Measurements from ENCODE around the gene CENPN. TPM values are rescaled to one million over a fixed set of nuclear protein-coding genes. Genes with fewer than 3 reads are reported as not detected.

Gene CENPN
- total RNA-seq, 2 experiments from 2014 or later: 51.7 to 54.8 TPM

GRCh38 chr16:80966617-80967016 lies 40.4 kb upstream of the CENPN start:
- no peak for DNase-seq
- CTCF ChIA-PET: no interaction called here

GRCh38 chr16:80968386-80969113 lies 38.5 kb upstream of the CENPN start:
- no peaks in the 10 kb centered on the region for H3K27me3 Mint-ChIP-seq
- H3K4me1 Mint-ChIP-seq (ENCODE audit: low read depth): peaks cover 6% of the 10 kb centered on the region
- no peak overlapping the region for H3K4me3 Mint-ChIP-seq
- intact Hi-C loops (cut with micrococcal nuclease): no loop called here
- H3K9me3 Mint-ChIP-seq: no peaks in the 10 kb centered on the region
- peaks cover 5% of the 10 kb centered on the region for H3K36me3 Mint-ChIP-seq (ENCODE audit: low read depth)
- TF ChIP-seq CTCF (IDR thresholded peaks at IDR 0.05): no peak
- H3K27ac Mint-ChIP-seq: no peak overlapping the region
- ChIA-PET CTCF (no interaction called here), POLR2A (no interaction called here)
- no peak for DNase-seq
- no peak for ATAC-seq

More at GRCh38 chr16:80966617-80967016, 40.4 kb upstream of the CENPN start:
- POLR2A ChIA-PET: no interaction called here
- H3K27me3 Mint-ChIP-seq: no peaks in the 10 kb centered on the region
- TF ChIP-seq CTCF (IDR thresholded peaks at IDR 0.05): no peak
- H3K36me3 Mint-ChIP-seq (ENCODE audit: low read depth): peaks cover 5% of the 10 kb centered on the region
- H3K27ac Mint-ChIP-seq: no peak overlapping the region
- intact Hi-C loops (cut with micrococcal nuclease): no loop called here
- H3K9me3 Mint-ChIP-seq: peaks cover 2% of the 10 kb centered on the region
- no peak overlapping the region for H3K4me3 Mint-ChIP-seq
- H3K4me1 Mint-ChIP-seq (ENCODE audit: low read depth): peaks cover 2% of the 10 kb centered on the region
- no peak for ATAC-seq

- Mint-ChIP-seq H3K4me1 (ENCODE audit: low read depth) (peaks cover 6% of the 10 kb centered on the region), H3K27me3 (no peaks in the 10 kb centered on the region), H3K9me3 (no peaks in the 10 kb centered on the region), H3K36me3 (ENCODE audit: low read depth) (peaks cover 7% of the 10 kb centered on the region), H3K27ac (no peak overlapping the region), H3K4me3 (no peak overlapping the region)
- intact Hi-C loops (cut with micrococcal nuclease): no loop called here
- ATAC-seq (no peak), DNase-seq (no peak)
- POLR2A ChIA-PET: no interaction called here
- no peak for TF ChIP-seq CTCF (IDR thresholded peaks at IDR 0.05)
- CTCF ChIA-PET: no interaction called here
Measured at GRCh38 chr16:80969114-80969484, 37.9 kb upstream of the CENPN start.

- no peak overlapping the region for H3K4me3 Mint-ChIP-seq
- H3K36me3 Mint-ChIP-seq (ENCODE audit: low read depth): peaks cover 22% of the 10 kb centered on the region
- CTCF ChIA-PET: no interaction called here
- TF ChIP-seq CTCF (IDR thresholded peaks at IDR 0.05): no peak
- ATAC-seq: no peak
- DNase-seq: no peak
- H3K9me3 Mint-ChIP-seq: no peaks in the 10 kb centered on the region
- H3K27ac Mint-ChIP-seq: no peak overlapping the region
- H3K4me1 Mint-ChIP-seq (ENCODE audit: low read depth): peaks cover 4% of the 10 kb centered on the region
- intact Hi-C loops (cut with micrococcal nuclease): no loop called here
- POLR2A ChIA-PET: interaction anchor here (0.6 kb wide), 1 partner anchor 170 kb away, joined by 4 read pairs; no protein-coding TSS in a partner anchor
- H3K27me3 Mint-ChIP-seq: no peaks in the 10 kb centered on the region
Measured at GRCh38 chr16:80971819-80972218, 35.2 kb upstream of the CENPN start.

- intact Hi-C loops (cut with micrococcal nuclease): no loop called here
- DNase-seq (no peak), ATAC-seq (no peak)
- no peaks in the 10 kb centered on the region for H3K9me3 Mint-ChIP-seq
- ChIA-PET CTCF (interaction anchor here (0.9 kb wide), 1 partner anchor 48 kb away, joined by 3 read pairs; no protein-coding TSS in a partner anchor), POLR2A (interaction anchor here (1.4 kb wide), 1 partner anchor 33 kb away, joined by 3 read pairs; no protein-coding TSS in a partner anchor)
- H3K4me3 Mint-ChIP-seq: no peak overlapping the region
- TF ChIP-seq CTCF (IDR thresholded peaks at IDR 0.05): no peak
- peaks cover 4% of the 10 kb centered on the region for H3K4me1 Mint-ChIP-seq (ENCODE audit: low read depth)
- H3K27ac Mint-ChIP-seq: no peak overlapping the region
- peaks cover 24% of the 10 kb centered on the region for H3K36me3 Mint-ChIP-seq (ENCODE audit: low read depth)
- H3K27me3 Mint-ChIP-seq: no peaks in the 10 kb centered on the region
Measured at GRCh38 chr16:80972611-80973010, 34.4 kb upstream of the CENPN start.

Data from activated CD8-positive, alpha-beta T cell treated with anti-CD3 and anti-CD28 coated beads for 36 hours (primary cell).